ENCODE results near the gene ATCAY. TPM values are rescaled to one million over a fixed set of nuclear protein-coding genes. Genes with fewer than 3 reads are reported as not detected.
"Not testable (repeated sequence)": the region's sequence is repeated elsewhere in the genome, so short reads cannot be mapped to it uniquely, and the experiment has no call there.

Gene ATCAY
- total RNA-seq, 1 experiment from 2014 or later: not detected

DNA sequence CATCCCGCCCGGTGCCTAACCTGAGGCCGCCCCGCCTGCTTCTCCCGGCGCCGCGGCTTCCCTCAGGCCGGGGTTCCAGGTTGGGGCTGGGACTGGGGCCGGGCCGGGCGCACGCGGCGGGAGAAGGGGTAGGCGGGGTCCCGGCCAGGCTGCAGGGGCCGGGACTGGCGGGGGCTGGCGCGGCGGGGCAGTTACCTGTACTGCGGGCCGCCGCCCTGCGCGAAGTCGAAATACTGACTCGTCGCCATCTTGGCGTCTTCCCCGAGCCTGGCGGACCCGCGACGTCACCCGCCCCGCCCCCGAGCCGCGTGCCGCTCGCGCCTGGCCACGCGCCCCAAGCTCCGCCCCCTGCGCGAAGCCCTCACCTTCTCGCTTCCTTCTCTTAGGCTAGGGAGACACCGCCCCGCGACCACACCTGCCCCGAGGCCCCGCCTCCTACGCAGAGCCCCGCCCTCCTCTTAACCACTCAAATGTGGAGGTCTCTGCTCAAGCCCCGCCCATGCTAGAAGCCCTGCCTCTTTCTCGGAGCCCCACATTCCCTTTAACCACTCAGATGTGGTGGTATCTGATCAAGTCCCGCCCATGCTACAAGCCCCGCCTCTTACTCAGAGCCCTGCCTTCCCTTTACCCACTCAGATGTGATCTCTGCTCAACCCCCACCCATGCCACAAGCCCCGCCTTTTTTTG is 11.6 kb upstream of the ATCAY start, which contains the start of gene ZFR2:
Gene ZFR2, minus strand, starts transcription at position 269 of the 687 bp plus-strand sequence. Its CDS starts 21 bp downstream, at position 248.
- H3K9me3 ChIP-seq (replicated peaks): no peaks in the 10 kb centered on the region
- H3K36me3 ChIP-seq: no peaks in the 10 kb centered on the region
- no peak within 1 kb of the TSS for H3K27ac ChIP-seq
- H3K4me1 ChIP-seq: no peaks in the 10 kb centered on the region
- H3K27me3 ChIP-seq: no peaks in the 10 kb centered on the region
- DNase-seq: no peak
- no peak within 1 kb of the TSS for H3K4me3 ChIP-seq

DNA sequence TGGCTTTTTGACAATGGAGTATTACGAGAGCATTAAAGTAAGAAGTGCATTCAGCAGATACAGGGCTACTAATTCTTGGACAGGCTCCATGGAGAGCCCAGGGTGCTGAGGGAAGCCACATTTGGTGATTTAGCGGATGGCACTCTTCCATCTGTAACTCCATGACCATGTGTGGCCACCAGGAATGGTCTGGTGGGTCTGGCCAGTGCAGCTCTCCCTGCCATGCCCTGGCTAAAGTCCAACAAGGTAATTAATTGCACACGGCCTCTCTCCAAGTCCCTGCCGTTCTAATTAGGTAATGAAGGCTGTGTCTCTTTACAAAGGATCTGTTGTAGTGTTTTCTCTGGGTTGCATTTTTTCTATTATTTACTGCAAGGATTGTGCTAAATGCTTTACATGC is 7.3 kb upstream of the ATCAY start:
- Histone ChIP-seq H3K27me3 (no peaks in the 10 kb centered on the region), H3K27ac (no peak overlapping the region), H3K4me3 (no peak overlapping the region), H3K9me3 (replicated peaks) (no peaks in the 10 kb centered on the region), H3K36me3 (no peaks in the 10 kb centered on the region), H3K4me1 (no peaks in the 10 kb centered on the region)
- no peak for DNase-seq

DNA sequence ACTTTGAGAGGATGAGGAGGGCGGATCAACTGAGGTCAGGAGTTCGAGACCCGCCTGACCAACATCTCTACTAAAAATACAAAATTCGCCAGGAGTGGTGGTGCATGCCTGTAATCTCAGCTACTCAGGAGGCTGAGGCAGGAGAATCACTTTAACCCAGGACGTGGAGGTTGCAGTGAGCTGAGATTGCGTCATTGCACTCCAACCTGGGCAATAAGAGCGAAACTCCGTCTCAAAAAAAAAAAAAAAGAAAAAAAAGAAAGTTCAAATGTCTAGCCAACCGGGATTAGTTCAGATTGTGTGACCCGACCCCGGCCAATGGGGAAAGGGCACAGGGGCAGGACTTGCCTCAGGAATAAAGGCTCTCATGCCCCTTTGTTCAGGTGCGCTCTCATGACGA is 5.8 kb upstream of the ATCAY start:
- not testable (repeated sequence) for H3K27ac ChIP-seq; H3K4me1 ChIP-seq; H3K36me3 ChIP-seq; H3K27me3 ChIP-seq; H3K4me3 ChIP-seq; H3K9me3 ChIP-seq (replicated peaks); DNase-seq

DNA sequence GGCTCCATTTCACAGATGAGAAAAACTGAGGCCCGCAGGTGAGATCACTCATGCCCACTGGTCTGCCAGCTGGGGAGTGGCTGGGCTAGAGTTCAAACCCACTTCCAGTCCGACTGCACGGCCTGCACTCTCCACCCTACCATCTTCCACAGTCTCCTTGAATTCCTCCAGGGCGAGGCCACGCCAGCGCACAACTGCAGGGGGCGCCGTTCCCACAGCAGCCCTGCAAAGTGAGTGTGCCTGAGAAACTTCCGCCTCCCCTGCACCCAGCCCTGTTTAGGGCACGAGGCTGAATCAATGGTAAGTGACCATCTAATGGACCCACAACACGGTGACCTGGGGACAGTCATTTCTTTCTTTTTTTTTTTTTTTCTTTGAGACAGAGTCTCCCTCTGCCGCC is 829 bp upstream of the ATCAY start:
- H3K27ac ChIP-seq: no peak overlapping the region
- DNase-seq: no peak
- no peaks in the 10 kb centered on the region for H3K27me3 ChIP-seq
- no peaks in the 10 kb centered on the region for H3K36me3 ChIP-seq
- H3K4me3 ChIP-seq: no peak overlapping the region
- no peaks in the 10 kb centered on the region for H3K4me1 ChIP-seq
- H3K9me3 ChIP-seq (replicated peaks): no peaks in the 10 kb centered on the region

DNA sequence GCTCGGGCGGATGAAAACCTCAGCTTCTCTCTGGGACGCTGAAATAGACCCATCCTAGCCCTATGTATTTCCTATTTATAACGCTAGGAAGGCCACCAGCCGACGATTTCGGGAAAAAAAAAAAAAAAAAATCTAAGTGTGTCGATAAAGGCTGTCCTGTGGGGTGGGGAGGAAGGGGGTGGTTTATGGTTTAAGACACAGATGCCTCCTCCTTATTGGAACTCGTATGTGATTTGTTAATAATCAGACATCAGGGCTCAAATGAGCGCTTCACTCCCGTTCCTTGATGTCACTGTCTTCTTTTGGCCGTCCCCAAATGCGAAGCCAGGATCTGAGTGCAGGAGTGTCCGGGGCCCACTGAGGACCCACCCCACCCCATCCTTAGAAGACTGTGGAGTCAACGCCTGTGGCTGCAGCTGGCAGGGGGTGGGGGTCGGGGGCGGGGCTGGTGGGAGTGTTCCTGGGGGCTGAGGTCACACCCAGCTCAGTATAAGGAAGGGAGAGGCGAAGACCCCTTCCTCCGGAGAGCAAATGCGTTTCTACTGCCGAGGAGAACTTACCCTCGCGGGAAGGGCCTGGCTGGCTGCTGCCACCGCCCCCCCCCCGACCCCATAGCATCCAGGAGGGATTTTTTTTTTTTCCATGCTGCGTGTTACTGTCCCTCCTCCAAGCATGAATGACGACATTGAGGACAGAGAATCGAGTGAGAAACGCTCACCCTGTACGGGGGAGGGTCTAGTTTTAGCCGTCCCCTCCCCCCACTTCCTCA is 971 bp downstream of the ATCAY start:
- no peaks in the 10 kb centered on the region for H3K9me3 ChIP-seq (replicated peaks)
- no peak overlapping the region for H3K27ac ChIP-seq
- no peaks in the 10 kb centered on the region for H3K4me1 ChIP-seq
- DNase-seq: no peak
- H3K36me3 ChIP-seq: no peaks in the 10 kb centered on the region
- no peaks in the 10 kb centered on the region for H3K27me3 ChIP-seq
- no peak overlapping the region for H3K4me3 ChIP-seq

DNA sequence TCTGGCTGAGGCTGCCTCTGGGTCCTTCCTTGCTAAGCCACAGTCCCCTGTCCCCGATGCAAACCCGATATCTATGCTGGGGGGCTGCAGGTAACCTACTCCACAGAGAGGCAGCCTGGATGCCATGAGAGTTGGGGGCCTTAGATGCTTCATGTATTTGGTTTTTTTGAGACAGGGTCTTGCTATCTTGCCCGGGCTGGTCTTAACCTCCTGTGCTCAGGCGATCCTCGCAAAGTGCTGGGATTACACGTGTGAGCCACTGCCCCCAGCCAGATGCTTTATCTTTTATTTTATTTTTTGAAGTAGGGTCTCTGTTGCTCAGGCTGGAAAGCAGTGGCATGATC is 1.5 kb downstream of the ATCAY start:
- no peak for DNase-seq
- H3K27ac ChIP-seq: no peak overlapping the region
- H3K4me3 ChIP-seq: no peak overlapping the region
- H3K9me3 ChIP-seq (replicated peaks): no peaks in the 10 kb centered on the region
- no peaks in the 10 kb centered on the region for H3K27me3 ChIP-seq
- H3K4me1 ChIP-seq: no peaks in the 10 kb centered on the region
- no peaks in the 10 kb centered on the region for H3K36me3 ChIP-seq

DNA sequence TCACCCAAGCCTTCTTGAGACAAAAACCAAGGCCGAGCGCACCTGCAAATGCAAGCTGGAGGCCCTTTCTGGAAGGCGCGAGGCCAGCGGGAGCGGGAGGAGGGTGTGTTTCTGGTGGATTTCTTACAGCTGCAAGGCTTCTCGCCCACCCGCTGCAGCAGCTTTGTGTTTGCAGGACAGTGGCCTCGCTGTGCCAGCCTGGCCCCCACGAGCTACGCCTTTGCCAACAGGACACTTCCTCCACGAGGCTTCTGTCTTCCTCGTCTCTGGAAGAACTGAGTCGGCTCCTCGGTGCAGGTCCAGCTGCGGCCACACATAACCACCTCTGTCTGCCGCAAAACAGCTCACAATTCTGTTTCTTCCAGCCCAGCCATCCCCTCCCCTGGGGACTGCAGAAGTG is 10.1 kb downstream of the ATCAY start:
- Histone ChIP-seq H3K27ac (no peak overlapping the region), H3K4me1 (no peaks in the 10 kb centered on the region), H3K36me3 (no peaks in the 10 kb centered on the region), H3K9me3 (replicated peaks) (no peaks in the 10 kb centered on the region), H3K4me3 (no peak overlapping the region), H3K27me3 (no peaks in the 10 kb centered on the region)
- no peak for DNase-seq

DNA sequence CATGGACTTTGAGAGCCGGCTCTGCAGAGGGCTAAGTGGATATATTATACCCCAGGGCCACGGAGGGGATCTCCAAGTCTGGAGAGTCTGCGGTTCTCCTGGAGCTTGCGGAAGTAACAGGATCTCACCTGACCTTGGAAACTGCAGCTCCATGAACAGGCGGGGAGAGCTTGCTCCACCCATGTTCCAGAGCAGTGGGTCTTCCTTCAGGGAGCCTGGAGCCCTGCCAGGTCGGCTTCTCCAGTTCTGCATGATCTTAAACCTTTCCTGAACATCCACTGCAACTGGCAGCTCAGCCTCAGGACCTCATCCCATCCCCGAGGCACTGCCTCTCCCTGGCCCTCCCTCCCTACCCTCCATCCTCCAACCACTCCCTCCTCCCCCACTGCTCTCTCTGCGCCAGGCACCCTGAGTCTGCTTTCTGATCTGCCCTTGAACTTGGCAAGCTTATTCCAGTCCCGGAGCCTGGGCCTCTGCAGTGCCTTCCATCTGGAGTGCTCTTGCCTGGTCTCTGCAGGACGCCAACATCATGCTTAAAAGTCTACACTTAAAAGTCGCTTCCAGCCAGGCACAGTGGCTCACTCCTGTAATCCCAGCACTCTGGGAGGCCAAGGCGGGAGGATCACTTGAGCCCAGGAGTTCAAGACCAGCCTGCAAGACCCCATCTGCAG is 13.2 kb downstream of the ATCAY start:
- no peak overlapping the region for H3K27ac ChIP-seq
- no peaks in the 10 kb centered on the region for H3K4me1 ChIP-seq
- H3K36me3 ChIP-seq: no peaks in the 10 kb centered on the region
- DNase-seq: no peak
- H3K4me3 ChIP-seq: no peak overlapping the region
- H3K27me3 ChIP-seq: no peaks in the 10 kb centered on the region
- H3K9me3 ChIP-seq (replicated peaks): peaks cover 3% of the 10 kb centered on the region; the same call in 1 of the 2 replicates

DNA sequence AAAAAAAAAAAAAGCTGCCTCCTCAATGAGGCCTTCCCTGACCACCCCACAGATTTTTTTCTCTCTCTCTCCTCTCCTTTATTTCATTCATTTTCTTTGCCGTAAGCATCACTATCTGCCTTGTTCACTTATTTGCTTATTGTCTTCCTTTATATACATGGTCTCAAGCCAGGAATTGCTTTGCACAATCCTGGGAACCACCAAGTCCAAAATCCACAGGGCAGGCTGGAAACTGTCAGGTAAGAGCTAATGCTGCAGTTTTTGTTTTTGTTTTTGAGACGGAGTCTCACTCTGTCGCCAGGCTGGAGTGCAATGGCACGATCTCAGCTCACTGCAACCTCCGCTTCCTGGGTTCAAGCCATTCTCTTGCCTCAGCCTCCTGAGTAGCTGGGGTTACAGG is 14.5 kb downstream of the ATCAY start:
- H3K9me3 ChIP-seq (replicated peaks); DNase-seq; H3K36me3 ChIP-seq; H3K4me3 ChIP-seq; H3K27ac ChIP-seq; H3K27me3 ChIP-seq; H3K4me1 ChIP-seq: not testable (repeated sequence)

DNA sequence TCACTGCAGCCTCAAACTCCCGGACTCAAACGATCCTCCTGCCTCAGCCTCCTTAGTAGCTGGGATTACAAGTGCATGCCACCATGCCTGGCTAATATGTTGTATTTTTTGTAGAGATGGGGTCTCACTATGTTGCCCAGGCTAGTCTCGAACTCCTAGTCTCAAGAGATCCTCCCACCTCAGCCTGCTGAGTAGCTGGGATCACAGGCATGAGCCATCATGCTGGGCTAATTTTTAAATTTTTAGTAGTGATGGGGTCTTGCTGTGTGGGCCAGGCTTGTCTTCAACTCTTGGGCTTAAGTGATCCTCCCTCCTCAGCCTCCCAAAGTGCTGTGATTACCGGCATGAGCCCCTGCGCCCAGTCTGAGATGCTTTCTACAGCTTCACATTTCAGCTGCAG is 15.3 kb downstream of the ATCAY start:
- Histone ChIP-seq H3K4me1 (no peaks in the 10 kb centered on the region), H3K27me3 (no peaks in the 10 kb centered on the region), H3K9me3 (replicated peaks) (peaks cover 3% of the 10 kb centered on the region; the same call in 1 of the 2 replicates), H3K4me3 (no peak overlapping the region), H3K36me3 (no peaks in the 10 kb centered on the region), H3K27ac (no peak overlapping the region)
- no peak for DNase-seq

DNA sequence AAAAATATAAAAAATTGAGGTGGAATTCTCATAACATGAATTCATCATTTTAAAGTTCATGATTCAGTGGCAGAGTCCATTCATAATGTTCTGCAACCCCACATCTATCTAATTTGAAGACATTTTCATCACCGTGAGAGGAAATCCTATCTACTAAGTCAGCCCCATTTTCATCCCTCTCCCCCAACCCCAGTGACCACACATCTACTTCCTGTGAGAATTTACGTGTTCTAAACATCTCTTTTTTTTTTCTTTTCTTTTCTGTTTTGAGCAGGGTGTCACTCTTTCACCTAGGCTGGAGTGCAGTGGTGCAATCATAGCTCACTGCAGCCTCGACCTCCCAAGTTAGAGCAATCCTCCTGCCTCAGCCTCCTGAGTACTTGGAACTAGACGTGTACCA is 17.5 kb downstream of the ATCAY start:
- no peak for DNase-seq
- no peak overlapping the region for H3K27ac ChIP-seq
- no peak overlapping the region for H3K4me3 ChIP-seq
- no peaks in the 10 kb centered on the region for H3K36me3 ChIP-seq
- no peaks in the 10 kb centered on the region for H3K4me1 ChIP-seq
- H3K9me3 ChIP-seq (replicated peaks): peaks cover 3% of the 10 kb centered on the region; the same call in 1 of the 2 replicates
- H3K27me3 ChIP-seq: no peaks in the 10 kb centered on the region

DNA sequence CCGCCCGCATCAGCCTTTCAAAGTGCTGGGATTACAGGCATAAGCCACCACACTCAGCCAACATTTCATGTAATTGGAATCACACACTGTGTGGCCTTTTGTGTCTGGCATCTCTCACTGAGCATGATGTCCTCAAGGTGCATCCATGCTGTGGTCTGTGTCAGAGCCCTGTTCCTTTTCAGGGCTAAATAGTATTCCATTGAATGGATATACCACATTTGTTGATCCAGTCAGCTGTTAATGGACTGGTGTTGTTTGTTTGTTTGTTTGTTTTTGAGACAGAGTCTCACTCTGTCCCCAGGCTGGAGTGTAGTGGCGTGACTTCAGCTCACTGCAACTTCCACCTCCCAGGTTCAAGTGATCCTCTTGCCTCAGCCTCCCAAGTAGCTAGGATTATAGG is 17.9 kb downstream of the ATCAY start:
- no peak for DNase-seq
- no peaks in the 10 kb centered on the region for H3K4me1 ChIP-seq
- no peak overlapping the region for H3K27ac ChIP-seq
- H3K4me3 ChIP-seq: no peak overlapping the region
- H3K36me3 ChIP-seq: no peaks in the 10 kb centered on the region
- H3K27me3 ChIP-seq: no peaks in the 10 kb centered on the region
- peaks cover 3% of the 10 kb centered on the region; the same call in 1 of the 2 replicates for H3K9me3 ChIP-seq (replicated peaks)

DNA sequence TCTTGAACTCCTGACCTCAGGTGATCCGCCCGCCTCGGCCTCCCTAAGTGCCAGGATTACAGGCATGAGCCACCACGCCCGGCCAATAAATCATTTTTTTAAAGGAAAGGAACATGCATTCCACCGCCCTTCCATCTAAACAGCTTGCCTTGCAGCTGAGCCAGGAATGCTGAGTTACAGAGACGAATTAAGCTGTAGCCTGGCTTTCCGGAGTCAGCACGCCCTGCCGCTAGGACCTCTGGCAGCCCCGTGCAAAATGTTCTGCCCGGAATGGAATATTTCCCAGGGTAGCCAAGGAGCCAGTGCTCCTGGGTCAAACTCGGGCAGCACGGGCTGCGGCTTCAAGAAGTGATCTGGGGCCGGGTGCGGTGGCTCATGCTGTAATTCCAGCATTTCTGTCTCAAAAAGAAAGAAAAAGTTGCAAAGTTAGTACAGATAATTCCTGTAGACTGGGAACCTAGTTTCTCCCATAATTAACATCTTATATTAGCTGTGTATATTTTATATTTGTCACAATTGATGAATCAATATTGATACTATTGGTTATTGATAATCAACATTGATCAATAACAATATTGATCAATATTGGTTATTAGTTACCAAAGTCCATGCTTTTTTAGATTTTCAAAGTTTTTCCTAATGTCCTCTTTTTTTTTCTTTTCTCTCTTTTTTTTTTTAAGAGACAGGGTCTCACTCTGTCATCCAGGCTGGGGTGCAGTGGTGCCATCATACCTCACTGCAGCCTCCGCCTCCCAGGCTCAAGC is 19.2 kb downstream of the ATCAY start:
- no peaks in the 10 kb centered on the region for H3K36me3 ChIP-seq
- H3K27ac ChIP-seq: no peak overlapping the region
- no peaks in the 10 kb centered on the region for H3K27me3 ChIP-seq
- no peaks in the 10 kb centered on the region for H3K4me1 ChIP-seq
- H3K4me3 ChIP-seq: no peak overlapping the region
- H3K9me3 ChIP-seq (replicated peaks): peaks cover 3% of the 10 kb centered on the region; the same call in 1 of the 2 replicates
- no peak for DNase-seq

DNA sequence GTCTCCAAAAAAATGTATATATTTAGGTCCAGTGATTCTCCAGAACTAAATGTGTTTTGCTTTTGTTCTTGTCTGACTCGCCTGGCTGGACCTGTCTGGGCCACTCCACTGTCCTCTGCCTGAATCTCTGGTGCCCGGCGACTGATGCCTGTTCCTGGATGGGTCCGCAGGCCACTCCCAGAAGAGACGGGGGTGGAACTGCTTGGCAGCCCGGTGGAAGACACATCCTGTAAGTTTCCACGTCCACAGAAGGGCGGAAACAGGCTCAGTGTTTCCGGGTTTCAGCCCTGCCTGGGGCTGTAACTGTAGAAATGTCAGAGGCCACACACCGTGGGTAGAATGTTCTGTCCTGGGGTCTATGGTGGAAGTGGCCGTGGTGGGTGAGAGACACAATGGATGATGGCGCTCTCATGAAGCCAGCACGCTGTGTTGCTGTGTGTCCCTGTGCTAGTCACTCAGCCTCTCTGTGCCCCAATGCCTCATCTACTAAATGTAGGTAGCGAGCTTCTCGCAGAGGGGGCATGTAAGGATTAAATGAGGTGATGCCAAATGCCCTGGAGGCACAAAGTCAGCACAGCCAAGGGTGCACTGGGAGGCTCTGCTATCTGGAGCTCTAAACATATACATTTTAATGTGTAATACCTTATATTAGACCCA is 22.0 kb downstream of the ATCAY start:
- DNase-seq: no peak
- Histone ChIP-seq H3K4me1 (no peaks in the 10 kb centered on the region), H3K27me3 (no peaks in the 10 kb centered on the region), H3K27ac (no peak overlapping the region), H3K9me3 (replicated peaks) (peaks cover 3% of the 10 kb centered on the region; the same call in 1 of the 2 replicates), H3K36me3 (no peaks in the 10 kb centered on the region), H3K4me3 (no peak overlapping the region)
